Measurements from ENCODE around the gene NLRP10.

DNA sequence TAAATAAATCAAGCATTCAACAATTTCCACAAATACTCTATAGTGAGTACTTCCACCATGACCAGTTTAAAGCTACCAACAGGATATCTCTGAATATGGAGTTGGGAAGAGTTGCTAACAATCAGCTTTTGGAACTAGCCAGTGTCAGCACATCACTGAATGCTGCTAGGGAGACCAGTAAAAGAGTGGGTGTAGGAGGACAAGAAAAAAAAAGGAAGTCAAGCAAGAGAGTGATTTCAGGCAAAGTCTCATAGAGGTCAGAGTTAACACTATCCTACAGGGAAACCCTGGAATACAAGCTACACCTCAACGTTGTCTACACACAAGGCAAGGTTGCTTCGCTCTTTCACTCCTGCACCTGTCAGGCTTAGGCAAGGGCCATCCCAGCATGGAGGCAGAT, 46.1 kb upstream of the NLRP10 start:
- TF ChIP-seq, protein P1, sequence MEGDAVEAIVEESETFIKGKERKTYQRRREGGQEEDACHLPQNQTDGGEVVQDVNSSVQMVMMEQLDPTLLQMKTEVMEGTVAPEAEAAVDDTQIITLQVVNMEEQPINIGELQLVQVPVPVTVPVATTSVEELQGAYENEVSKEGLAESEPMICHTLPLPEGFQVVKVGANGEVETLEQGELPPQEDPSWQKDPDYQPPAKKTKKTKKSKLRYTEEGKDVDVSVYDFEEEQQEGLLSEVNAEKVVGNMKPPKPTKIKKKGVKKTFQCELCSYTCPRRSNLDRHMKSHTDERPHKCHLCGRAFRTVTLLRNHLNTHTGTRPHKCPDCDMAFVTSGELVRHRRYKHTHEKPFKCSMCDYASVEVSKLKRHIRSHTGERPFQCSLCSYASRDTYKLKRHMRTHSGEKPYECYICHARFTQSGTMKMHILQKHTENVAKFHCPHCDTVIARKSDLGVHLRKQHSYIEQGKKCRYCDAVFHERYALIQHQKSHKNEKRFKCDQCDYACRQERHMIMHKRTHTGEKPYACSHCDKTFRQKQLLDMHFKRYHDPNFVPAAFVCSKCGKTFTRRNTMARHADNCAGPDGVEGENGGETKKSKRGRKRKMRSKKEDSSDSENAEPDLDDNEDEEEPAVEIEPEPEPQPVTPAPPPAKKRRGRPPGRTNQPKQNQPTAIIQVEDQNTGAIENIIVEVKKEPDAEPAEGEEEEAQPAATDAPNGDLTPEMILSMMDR (IDR thresholded peaks at IDR 0.05): no peak
- TF ChIP-seq EZH2phosphoT487 (IDR thresholded peaks at IDR 0.05) (no peak), EZH2 (IDR thresholded peaks at IDR 0.05) (no peak)
